Adrenal gland (tissue), 5 donors: ENCODE results near the gene SLC37A1.

ENCODE experiments used
- POLR2A ChIP-seq, 2 donors: fragments of 450-650 bp; IDR thresholded peaks; one replicate each; pipeline ENCODE4 v1.6.1; 2017; ENCODE audit warnings: antibody characterized with exemption in 2 of 2, mild to moderate bottlenecking in 2 of 2, moderate library complexity in 1 of 2
- TF ChIP-seq, protein P1 (sequence below), 6 experiments: fragments of 450-650 bp in 4 of 6; fragments of 200-600 bp in 2 of 6; sonication (generic) in 1 of 6; IDR thresholded peaks; 1 replicate in 5 of 6; 2 replicates in 1 of 6; pipeline versions ENCODE4 v1.5.1 to v1.8.0; 2016 to 2021; ENCODE audit warnings: antibody characterized with exemption in 6 of 6, mild to moderate bottlenecking in 2 of 6, moderate library complexity in 1 of 6
- donor health status: DM: no; HTN: no; CAD: no.

DNA sequence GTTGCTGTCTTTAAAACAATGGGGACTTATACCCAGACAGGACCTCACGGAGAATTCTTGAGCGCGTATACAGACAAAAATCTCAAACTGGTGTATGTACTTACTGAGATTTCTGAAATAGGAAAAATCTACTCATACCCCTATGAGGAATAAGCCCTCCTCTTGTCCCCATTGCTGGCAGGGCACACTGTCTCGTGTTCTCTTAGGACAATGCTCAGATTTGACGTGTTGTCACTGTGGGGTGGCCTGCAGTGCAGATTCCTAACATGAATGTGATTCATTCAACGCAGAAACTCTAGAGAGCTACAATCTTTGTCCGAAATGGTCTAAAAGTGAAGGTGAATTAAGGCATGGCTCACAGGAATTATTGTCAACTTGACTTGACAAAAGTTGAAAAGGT lies 108.6 kb downstream of the SLC37A1 start:
- TF ChIP-seq, protein P1, sequence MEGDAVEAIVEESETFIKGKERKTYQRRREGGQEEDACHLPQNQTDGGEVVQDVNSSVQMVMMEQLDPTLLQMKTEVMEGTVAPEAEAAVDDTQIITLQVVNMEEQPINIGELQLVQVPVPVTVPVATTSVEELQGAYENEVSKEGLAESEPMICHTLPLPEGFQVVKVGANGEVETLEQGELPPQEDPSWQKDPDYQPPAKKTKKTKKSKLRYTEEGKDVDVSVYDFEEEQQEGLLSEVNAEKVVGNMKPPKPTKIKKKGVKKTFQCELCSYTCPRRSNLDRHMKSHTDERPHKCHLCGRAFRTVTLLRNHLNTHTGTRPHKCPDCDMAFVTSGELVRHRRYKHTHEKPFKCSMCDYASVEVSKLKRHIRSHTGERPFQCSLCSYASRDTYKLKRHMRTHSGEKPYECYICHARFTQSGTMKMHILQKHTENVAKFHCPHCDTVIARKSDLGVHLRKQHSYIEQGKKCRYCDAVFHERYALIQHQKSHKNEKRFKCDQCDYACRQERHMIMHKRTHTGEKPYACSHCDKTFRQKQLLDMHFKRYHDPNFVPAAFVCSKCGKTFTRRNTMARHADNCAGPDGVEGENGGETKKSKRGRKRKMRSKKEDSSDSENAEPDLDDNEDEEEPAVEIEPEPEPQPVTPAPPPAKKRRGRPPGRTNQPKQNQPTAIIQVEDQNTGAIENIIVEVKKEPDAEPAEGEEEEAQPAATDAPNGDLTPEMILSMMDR (IDR thresholded peaks at IDR 0.05): no peak
- TF ChIP-seq POLR2A (IDR thresholded peaks at IDR 0.05): no peak
